GM19351 (cell line): ENCODE results near the gene FAM53B.
"Not testable (repeated sequence)": the region's sequence is repeated elsewhere in the genome, so short reads cannot be mapped to it uniquely, and the experiment has no call there.

Source experiments
- ATAC-seq: cut with Tn5 transposase; IDR thresholded peaks from one replicate; pipeline ENCODE4 v1.9.1; 2021; ENCODE audit warnings: mild to moderate bottlenecking, moderate library complexity; ENCODE audit not compliant: unreplicated experiment

FAM53B gene, protein sequence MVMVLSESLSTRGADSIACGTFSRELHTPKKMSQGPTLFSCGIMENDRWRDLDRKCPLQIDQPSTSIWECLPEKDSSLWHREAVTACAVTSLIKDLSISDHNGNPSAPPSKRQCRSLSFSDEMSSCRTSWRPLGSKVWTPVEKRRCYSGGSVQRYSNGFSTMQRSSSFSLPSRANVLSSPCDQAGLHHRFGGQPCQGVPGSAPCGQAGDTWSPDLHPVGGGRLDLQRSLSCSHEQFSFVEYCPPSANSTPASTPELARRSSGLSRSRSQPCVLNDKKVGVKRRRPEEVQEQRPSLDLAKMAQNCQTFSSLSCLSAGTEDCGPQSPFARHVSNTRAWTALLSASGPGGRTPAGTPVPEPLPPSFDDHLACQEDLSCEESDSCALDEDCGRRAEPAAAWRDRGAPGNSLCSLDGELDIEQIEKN

GRCh38 chr10:124744102-124745050, at the start of gene FAM53B:
FAM53B (minus strand) TSS chr10:124744378; CDS start chr10:124706713, 37,665 bp downstream.
- ATAC-seq, result peak; percentile 67

GRCh38 chr10:124792998-124793352, 48.8 kb upstream of the FAM53B start:
- ATAC-seq, result no peak

GRCh38 chr10:124791547-124792348, 47.6 kb upstream of the FAM53B start, which contains the start of gene EEF1AKMT2:
EEF1AKMT2 (minus strand) TSS chr10:124791887; CDS start chr10:124791833, 54 bp downstream.
- ATAC-seq, result peak; percentile 84

DNA sequence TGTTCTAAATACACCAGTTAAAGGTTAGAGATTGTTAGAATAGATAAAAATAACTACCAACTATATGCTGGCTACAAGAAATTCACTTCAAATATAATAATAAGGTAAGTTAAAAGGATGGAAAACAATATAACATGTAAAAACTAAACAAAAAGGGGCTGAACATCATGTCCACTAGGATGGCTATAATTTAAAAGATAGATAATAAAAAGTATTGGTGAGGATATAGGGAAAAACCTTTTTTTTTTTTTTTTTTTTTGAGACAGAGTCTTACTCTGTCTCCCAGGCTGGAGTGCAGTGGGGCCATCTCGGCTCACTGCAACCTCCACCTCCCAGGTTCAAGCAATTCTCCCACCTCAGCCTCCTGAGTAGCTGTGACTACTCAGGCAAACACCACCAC, 38.7 kb upstream of the FAM53B start:
- ATAC-seq, result not testable (repeated sequence)

- no peak for ATAC-seq
Observed at GRCh38 chr10:124768791-124769190, 24.6 kb upstream of the FAM53B start.

DNA sequence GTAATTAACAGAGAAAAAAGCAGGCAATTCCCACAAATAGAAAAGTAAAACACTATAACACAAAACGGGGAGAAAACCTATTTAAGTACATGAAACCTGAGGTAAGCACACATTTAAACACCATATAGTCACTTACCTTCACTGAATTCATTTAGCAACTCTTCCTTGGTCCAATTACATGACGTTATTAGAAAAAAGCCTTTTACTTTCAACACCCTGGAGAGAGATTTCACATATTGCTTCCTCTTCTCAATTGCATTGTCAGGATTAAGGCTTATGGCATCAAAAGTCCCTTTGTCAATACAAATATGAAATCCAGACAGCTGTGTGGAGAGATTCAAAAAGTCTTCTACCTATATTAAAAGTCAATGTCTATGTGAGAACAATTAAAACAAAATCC, 21.1 kb upstream of the FAM53B start:
- ATAC-seq, result no peak

GRCh38 chr10:124763267-124763666, 19.1 kb upstream of the FAM53B start:
- no peak for ATAC-seq

GRCh38 chr10:124762281-124762680, 18.1 kb upstream of the FAM53B start:
- ATAC-seq, result no peak

GRCh38 chr10:124756156-124756903, 12.2 kb upstream of the FAM53B start:
- no peak for ATAC-seq

DNA sequence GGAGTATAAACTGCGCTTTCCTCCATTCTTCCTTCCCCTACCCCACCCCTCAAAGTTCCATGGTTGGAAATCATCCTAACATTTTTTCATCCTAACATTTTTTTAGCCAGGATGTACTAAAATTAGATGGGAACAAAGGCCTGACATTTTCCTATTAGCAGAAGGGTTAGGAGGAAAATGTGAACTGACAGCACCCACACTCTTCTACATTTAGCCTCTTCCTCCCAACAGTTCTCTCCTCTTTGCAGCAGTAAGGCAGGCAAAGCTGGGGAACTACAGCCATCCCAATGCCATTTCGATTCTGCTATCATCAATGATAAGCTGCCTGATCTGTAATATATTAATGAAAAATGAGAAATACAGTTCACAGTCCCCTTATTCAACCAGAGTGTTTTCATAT, 11.4 kb upstream of the FAM53B start:
- no peak for ATAC-seq

DNA sequence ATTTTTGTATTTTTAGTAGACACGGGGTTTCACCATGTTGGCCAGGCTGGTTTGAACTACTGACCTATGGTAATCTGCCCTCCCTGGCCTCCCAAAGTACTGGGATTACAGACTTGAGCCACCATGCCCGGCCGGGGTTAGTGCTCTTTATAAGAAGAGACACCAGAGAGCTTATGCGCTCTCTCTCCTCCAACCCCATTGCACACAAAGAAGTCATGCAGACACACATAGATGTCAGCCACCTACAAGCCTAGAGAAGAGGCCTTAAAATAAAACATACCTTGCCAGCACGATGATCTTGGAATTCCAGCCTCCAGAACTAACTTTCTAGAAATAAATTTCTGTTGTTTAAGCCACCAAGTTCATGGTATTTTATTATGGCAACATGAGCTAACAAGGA, 10.0 kb upstream of the FAM53B start:
- no peak for ATAC-seq

DNA sequence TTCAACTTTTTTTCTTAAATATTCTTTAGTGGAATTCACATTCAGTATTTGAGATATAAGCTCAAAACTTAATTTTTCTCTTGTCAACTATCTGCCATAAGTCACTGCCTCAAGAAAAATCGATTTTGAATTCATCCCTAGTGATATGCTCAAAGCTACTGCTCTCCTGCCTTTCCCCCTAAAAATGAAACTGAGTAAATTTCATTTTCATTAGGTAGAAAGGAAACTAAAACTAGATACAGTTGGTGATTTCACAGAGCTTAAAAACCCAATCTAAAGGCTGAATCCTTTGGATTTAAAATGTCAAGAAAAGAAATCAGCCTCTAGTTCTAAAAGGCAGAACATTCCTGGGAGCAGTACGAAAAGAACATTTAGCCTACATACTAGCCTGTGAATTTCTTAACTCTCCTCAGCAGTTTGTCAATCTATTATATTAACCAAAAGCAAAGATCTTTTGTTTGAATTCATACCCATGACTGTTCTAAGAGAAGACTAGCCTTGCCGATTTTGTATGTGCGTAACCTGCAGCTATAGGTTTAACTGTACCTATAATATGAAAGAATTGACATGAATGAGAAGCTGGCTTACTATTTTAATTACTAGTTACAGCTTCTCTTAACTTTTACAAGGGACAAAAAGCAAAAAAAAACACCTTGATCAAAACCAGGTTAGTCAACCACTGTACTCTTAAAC, 4.9 kb upstream of the FAM53B start:
- ATAC-seq, result peak; percentile 37

DNA sequence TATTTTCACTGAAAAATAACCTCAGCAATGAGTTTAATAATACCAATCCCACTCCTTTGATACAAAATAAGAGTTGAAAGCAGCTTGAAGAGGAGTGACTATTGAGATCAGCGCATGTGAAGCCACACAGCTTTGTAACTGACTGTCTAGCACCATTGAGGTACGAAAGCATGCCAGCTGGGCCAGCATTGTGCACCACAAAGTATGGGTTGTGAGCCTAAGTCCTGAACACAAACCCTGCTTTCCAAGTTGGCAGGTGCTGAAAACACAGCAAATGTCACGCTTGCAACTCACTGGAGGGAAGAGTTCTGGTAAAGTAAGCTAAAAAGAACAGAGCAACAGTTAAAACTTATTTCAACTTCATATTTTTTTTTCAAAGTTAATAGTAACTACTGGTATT, 4.0 kb upstream of the FAM53B start:
- ATAC-seq, result no peak

DNA sequence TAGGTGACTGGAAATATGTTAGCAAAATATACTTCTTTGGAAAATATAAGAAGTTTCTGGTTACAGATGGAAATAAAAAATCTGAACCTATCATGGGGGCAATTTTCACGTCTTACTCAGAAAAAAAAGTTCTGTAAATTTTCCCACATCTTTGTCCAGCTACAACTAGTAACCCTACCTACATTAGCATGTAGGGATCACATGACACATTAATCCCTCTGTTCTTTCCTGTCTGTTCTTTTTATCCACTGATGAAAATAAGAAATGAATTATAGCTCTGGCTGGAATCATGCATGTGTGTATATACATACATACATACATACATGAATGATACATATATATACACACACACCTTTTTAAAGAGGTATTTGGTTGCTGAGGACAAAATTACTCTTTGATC, 3.6 kb upstream of the FAM53B start:
- no peak for ATAC-seq

- no peak for ATAC-seq
Observed at GRCh38 chr10:124746992-124747391, 2.8 kb upstream of the FAM53B start.

- not testable (repeated sequence) for ATAC-seq
Observed at GRCh38 chr10:124746447-124746846, 2.3 kb upstream of the FAM53B start.

DNA sequence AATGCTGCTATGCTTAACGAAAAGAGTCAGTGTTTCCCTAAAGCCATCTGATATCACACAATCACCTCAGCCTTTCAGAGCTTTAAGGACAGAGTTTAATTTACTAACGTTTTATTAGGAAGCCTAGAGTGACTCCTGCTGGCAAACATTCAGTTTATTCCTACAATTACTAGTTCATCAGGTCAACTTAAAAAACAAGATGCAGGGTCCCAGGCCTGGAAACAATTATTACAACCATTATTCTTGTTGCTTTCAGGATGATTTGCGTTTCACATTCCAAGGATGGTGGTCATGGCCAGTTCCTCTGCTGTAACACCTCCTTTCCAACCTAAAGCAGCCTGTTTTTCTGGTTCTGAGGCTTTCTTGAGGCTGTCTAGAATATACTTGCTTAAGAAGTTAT, 1.5 kb upstream of the FAM53B start:
- ATAC-seq, result no peak

DNA sequence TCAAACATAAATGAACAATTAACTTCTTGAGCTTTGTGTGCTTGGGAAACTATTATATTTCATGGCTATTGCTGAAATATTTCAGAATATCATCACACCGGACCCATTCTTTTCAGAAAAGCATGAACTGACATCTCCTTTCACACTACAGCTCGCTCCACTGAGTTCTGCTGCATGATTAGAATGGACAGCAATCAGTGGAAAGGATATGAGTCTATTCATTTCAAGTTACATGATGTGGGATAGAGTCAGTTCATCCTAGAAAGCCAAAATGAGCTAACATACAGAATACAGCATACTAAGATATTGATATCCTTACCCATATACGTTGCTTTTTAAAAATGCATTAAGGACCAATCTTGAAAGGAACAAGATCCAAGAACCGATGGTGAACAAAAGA, 1.1 kb upstream of the FAM53B start:
- ATAC-seq, result no peak
